ENCODE measurements around the gene IL2RA. TPM values are rescaled to one million over a fixed set of nuclear protein-coding genes. Genes with fewer than 3 reads are reported as not detected.
"Not testable (repeated sequence)": the region's sequence is repeated elsewhere in the genome, so short reads cannot be mapped to it uniquely, and the experiment has no call there.

IL2RA gene
- total RNA-seq, 4 donors from 2014 or later: 0.42 to 2.2 (median 0.60) TPM; not detected in 1

- H3K27ac ChIP-seq: no peak overlapping the region
- no peaks in the 10 kb centered on the region for H3K9me3 ChIP-seq
- WGBS, 2 donors: 83 to 92% methylated on average over 5 of the region's 5 CpGs
- no peak overlapping the region for H3K4me3 ChIP-seq
- H3K36me3 ChIP-seq: no peaks in the 10 kb centered on the region
- TF ChIP-seq POLR2A (IDR thresholded peaks at IDR 0.05): no peak
- TF ChIP-seq EP300 (IDR thresholded peaks at IDR 0.05): no peak
- TF ChIP-seq, protein P1, sequence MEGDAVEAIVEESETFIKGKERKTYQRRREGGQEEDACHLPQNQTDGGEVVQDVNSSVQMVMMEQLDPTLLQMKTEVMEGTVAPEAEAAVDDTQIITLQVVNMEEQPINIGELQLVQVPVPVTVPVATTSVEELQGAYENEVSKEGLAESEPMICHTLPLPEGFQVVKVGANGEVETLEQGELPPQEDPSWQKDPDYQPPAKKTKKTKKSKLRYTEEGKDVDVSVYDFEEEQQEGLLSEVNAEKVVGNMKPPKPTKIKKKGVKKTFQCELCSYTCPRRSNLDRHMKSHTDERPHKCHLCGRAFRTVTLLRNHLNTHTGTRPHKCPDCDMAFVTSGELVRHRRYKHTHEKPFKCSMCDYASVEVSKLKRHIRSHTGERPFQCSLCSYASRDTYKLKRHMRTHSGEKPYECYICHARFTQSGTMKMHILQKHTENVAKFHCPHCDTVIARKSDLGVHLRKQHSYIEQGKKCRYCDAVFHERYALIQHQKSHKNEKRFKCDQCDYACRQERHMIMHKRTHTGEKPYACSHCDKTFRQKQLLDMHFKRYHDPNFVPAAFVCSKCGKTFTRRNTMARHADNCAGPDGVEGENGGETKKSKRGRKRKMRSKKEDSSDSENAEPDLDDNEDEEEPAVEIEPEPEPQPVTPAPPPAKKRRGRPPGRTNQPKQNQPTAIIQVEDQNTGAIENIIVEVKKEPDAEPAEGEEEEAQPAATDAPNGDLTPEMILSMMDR (IDR thresholded peaks at IDR 0.05): no peak
- no peak for DNase-seq (ENCODE audit: low spot score in 2 of 2)
- H3K27me3 ChIP-seq: no peaks in the 10 kb centered on the region
- peaks cover 0 to 15% (median 0%) of the 10 kb centered on the region in 4 donors for H3K4me1 ChIP-seq
These were observed 94.0 kb downstream of the IL2RA start for GRCh38 chr10:5968037-5968680.

DNA sequence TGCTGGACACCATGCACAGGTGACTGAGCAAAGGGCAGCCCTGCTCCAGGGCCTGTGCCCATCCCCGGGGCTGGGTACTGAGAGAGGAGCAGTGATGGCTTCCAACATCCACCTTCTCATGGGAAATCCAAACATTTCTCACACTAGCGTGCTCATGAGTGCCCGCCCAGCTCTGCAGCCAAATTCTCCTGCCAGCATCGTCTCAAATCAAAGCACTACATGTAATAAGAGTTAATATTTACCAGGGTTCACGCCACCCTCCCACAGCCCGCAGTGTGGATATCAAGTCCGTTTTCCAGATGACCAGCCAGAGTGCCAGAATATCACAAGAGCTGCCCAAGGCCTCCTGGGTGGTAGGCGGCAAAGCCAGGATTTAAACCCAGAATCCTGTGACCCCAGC, 96.9 kb downstream of the IL2RA start:
- Histone ChIP-seq H3K27ac (no peak overlapping the region), H3K4me1 (no peaks in the 10 kb centered on the region), H3K9me3 (no peaks in the 10 kb centered on the region), H3K27me3 (no peaks in the 10 kb centered on the region), H3K4me3 (no peak overlapping the region), H3K36me3 (peaks cover 0 to 2% (median 0%) of the 10 kb centered on the region in 3 donors)
- no peak for DNase-seq (ENCODE audit: low spot score in 2 of 2)
- TF ChIP-seq EP300 (IDR thresholded peaks at IDR 0.05) (no peak), POLR2A (IDR thresholded peaks at IDR 0.05) (no peak)
- TF ChIP-seq, protein P1 (IDR thresholded peaks at IDR 0.05): no peak
- WGBS, 2 donors: 92 to 95% methylated on average over 5 to 8 of the region's 8 CpGs

GRCh38 chr10:5964736-5965135, 97.4 kb downstream of the IL2RA start:
- TF ChIP-seq, protein P1 (IDR thresholded peaks at IDR 0.05): no peak
- TF ChIP-seq EP300 (IDR thresholded peaks at IDR 0.05) (no peak), POLR2A (IDR thresholded peaks at IDR 0.05) (no peak)
- 81 to 85% methylated on average over 10 to 13 of the region's 13 CpGs for WGBS, 2 donors
- peaks cover 0 to 8% (median 0%) of the 10 kb centered on the region in 3 donors for H3K36me3 ChIP-seq
- no peak for DNase-seq (ENCODE audit: low spot score in 2 of 2)
- H3K27ac ChIP-seq: no peak overlapping the region
- no peak overlapping the region for H3K4me3 ChIP-seq
- H3K4me1 ChIP-seq: no peaks in the 10 kb centered on the region
- no peaks in the 10 kb centered on the region for H3K27me3 ChIP-seq
- no peaks in the 10 kb centered on the region for H3K9me3 ChIP-seq

DNA sequence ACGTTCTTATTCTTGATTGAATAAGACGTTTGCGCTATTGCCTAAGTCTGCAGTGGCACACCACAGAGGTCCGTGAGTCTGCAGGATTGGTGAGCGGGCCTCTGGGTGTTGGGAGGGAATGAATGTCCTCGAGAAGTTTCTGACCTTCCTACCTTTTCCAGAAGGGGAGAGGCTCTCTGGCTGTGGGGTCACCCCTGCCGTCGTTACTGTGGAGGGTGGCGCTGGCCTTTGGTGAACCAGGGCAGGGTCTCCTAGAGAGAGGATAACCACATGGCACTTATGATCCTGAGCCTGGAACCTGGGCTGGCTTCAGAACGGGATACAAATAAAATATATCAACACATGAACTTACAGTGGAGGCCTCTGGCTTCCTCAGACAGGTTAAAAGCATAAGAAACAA, 98.6 kb downstream of the IL2RA start:
- H3K27me3 ChIP-seq: no peaks in the 10 kb centered on the region
- H3K9me3 ChIP-seq: no peaks in the 10 kb centered on the region
- 79 to 87% methylated on average over 10 of the region's 10 CpGs for whole genome bisulfite sequencing, 2 donors
- H3K4me1 ChIP-seq: no peaks in the 10 kb centered on the region
- no peak overlapping the region for H3K27ac ChIP-seq
- no peak for TF ChIP-seq POLR2A (IDR thresholded peaks at IDR 0.05)
- TF ChIP-seq, protein P1 (IDR thresholded peaks at IDR 0.05): no peak
- no peak for TF ChIP-seq EP300 (IDR thresholded peaks at IDR 0.05)
- DNase-seq (ENCODE audit: low spot score in 2 of 2): no peak
- H3K36me3 ChIP-seq: peaks cover 0 to 9% (median 0%) of the 10 kb centered on the region in 3 donors
- H3K4me3 ChIP-seq: no peak overlapping the region

GRCh38 chr10:5963071-5963470, 99.1 kb downstream of the IL2RA start:
- Histone ChIP-seq H3K27ac (no peak overlapping the region), H3K4me3 (no peak overlapping the region), H3K9me3 (no peaks in the 10 kb centered on the region), H3K4me1 (no peaks in the 10 kb centered on the region), H3K36me3 (peaks cover 0 to 9% (median 0%) of the 10 kb centered on the region in 3 donors), H3K27me3 (no peaks in the 10 kb centered on the region)
- WGBS, 2 donors: 61 to 78% methylated on average over 2 to 5 of the region's 7 CpGs
- no peak for DNase-seq (ENCODE audit: low spot score in 2 of 2)
- TF ChIP-seq POLR2A (IDR thresholded peaks at IDR 0.05): no peak
- TF ChIP-seq, protein P1 (IDR thresholded peaks at IDR 0.05): no peak
- no peak for TF ChIP-seq EP300 (IDR thresholded peaks at IDR 0.05)

- not testable (repeated sequence) for H3K27ac ChIP-seq; H3K27me3 ChIP-seq; H3K4me3 ChIP-seq; H3K9me3 ChIP-seq; DNase-seq (ENCODE audit: low spot score in 2 of 2); H3K36me3 ChIP-seq; H3K4me1 ChIP-seq
- WGBS, 2 donors: 93% methylated on average over 10 of the region's 10 CpGs
These were observed 99.7 kb downstream of the IL2RA start for GRCh38 chr10:5962358-5962940.
